Esophagus muscularis mucosa (tissue), 4 donors: Measurements from ENCODE around the gene TMTC2. TPM values are rescaled to one million over a fixed set of nuclear protein-coding genes. Genes with fewer than 3 reads are reported as not detected.

Experiments
- DNase-seq: peaks from one replicate; pipeline ENCODE4 v3.0.0-alpha.2; 2017; ENCODE audit errors: extremely low spot score
- H3K27ac ChIP-seq, 4 donors: fragments of 200-600 bp; sonication (generic); replicated peaks in 1 of 4; 1 replicate in 3 of 4; 2 replicates in 1 of 4; pipeline ENCODE4 v1.5.1; 2016 to 2019; ENCODE audit warnings: mild to moderate bottlenecking in 1 of 4
- H3K27me3 ChIP-seq, 4 donors: fragments of 200-600 bp; sonication (generic); one replicate each; pipeline versions ENCODE4 v1.5.1 to v1.6.0; 2016 to 2019
- H3K36me3 ChIP-seq, 4 donors: fragments of 200-600 bp; sonication (generic); one replicate each; pipeline ENCODE4 v1.5.1; 2016 to 2019
- H3K4me1 ChIP-seq, 4 donors: fragments of 200-600 bp; sonication (generic); one replicate each; pipeline ENCODE4 v1.5.1; 2016 to 2019
- H3K4me3 ChIP-seq, 4 donors: fragments of 200-600 bp; sonication (generic); 1 replicate in 2 of 4; 2 replicates in 2 of 4; pipeline ENCODE4 v1.5.1; 2016 to 2019; ENCODE audit warnings: mild to moderate bottlenecking in 4 of 4, moderate library complexity in 1 of 4
- H3K9me3 ChIP-seq, 4 donors: fragments of 200-600 bp; sonication (generic); 1 replicate in 3 of 4; 2 replicates in 1 of 4; pipeline ENCODE4 v1.5.1; 2016 to 2019
- CTCF ChIP-seq, 3 experiments: fragments of 200-600 bp in 2 of 3; fragments of 450-650 bp in 1 of 3; sonication (generic) in 2 of 3; IDR thresholded peaks; one replicate each; pipeline ENCODE4 v1.5.1; 2017 to 2019; ENCODE audit warnings: antibody characterized with exemption in 3 of 3, mild to moderate bottlenecking in 2 of 3, moderate library complexity in 1 of 3
- EP300 ChIP-seq: sonication (generic); formaldehyde crosslinking; IDR thresholded peaks from one replicate; pipeline ENCODE4 v1.6.1; 2017; ENCODE audit warnings: antibody characterized with exemption
- POLR2A ChIP-seq: fragments of 450-650 bp; IDR thresholded peaks from one replicate; pipeline ENCODE4 v1.6.1; 2017; ENCODE audit warnings: antibody characterized with exemption, moderate library complexity, mild to moderate bottlenecking, low read depth
- POLR2AphosphoS5 ChIP-seq, 2 donors: sonication (generic); formaldehyde crosslinking; IDR thresholded peaks; one replicate each; pipeline ENCODE4 v1.6.1; 2017; ENCODE audit warnings: antibody characterized with exemption in 2 of 2
- WGBS: methylation state at CpG from one replicate; pipeline ENCODE4 v1.1.5; 2018; 5-methylcytosine and 5-hydroxymethylcytosine counted together
- intact Hi-C: fragments of 100-400 bp; cut with DNase I; formaldehyde crosslinking; loops from one replicate; pipeline ENCODE4 v1.15.1; 2023
- total RNA-seq, 4 donors: library from RNA; depleted of rRNA; stranded (reverse); fragments of >200 nt; gene quantifications; one replicate each; pipeline versions ENCODE4 v1.1.0 to v1.2.1, GENCODE V29; 2016

TMTC2 gene
- total RNA-seq, 4 donors from 2014 or later = 4.7 to 8.7 (median 7.3) TPM

GRCh38 chr12:82740129-82741000, 53.7 kb downstream of the TMTC2 start:
- intact Hi-C loops = no loop called here
- no peaks in the 10 kb centered on the region for H3K27me3 ChIP-seq
- H3K36me3 ChIP-seq = no peaks in the 10 kb centered on the region
- no peaks in the 10 kb centered on the region for H3K9me3 ChIP-seq
- H3K4me1 ChIP-seq = no peaks in the 10 kb centered on the region
- no peak for TF ChIP-seq POLR2A
- no peak for TF ChIP-seq POLR2AphosphoS5 (IDR thresholded peaks at IDR 0.05)
- no peak for TF ChIP-seq CTCF (IDR thresholded peaks at IDR 0.05)
- no peak for TF ChIP-seq EP300
- no peak overlapping the region for H3K4me3 ChIP-seq
- no peak for DNase-seq
- 89% methylated on average over 7 of the region's 7 CpGs for WGBS
- no peak overlapping the region for H3K27ac ChIP-seq

GRCh38 chr12:82745063-82745674, 58.5 kb downstream of the TMTC2 start:
- Histone ChIP-seq H3K9me3 (no peaks in the 10 kb centered on the region), H3K27ac (no peak overlapping the region), H3K27me3 (no peaks in the 10 kb centered on the region), H3K36me3 (no peaks in the 10 kb centered on the region), H3K4me1 (peaks cover 0 to 4% (median 0%) of the 10 kb centered on the region in 4 donors), H3K4me3 (no peak overlapping the region)
- no peak for DNase-seq
- WGBS = 56% methylated on average over 4 of the region's 4 CpGs
- intact Hi-C loops = no loop called here
- no peak for TF ChIP-seq EP300
- no peak for TF ChIP-seq CTCF (IDR thresholded peaks at IDR 0.05)
- no peak for TF ChIP-seq POLR2AphosphoS5 (IDR thresholded peaks at IDR 0.05)
- no peak for TF ChIP-seq POLR2A

GRCh38 chr12:82745807-82746206, 59.1 kb downstream of the TMTC2 start:
- peaks cover 0 to 4% (median 0%) of the 10 kb centered on the region in 4 donors for H3K4me1 ChIP-seq
- no peak for TF ChIP-seq POLR2A
- TF ChIP-seq EP300 = no peak
- TF ChIP-seq CTCF (IDR thresholded peaks at IDR 0.05) = no peak
- TF ChIP-seq POLR2AphosphoS5 (IDR thresholded peaks at IDR 0.05) = no peak
- WGBS = 81% methylated on average over 4 of the region's 4 CpGs

GRCh38 chr12:82746668-82747067, 60.0 kb downstream of the TMTC2 start:
- intact Hi-C loops = no loop called here
- Histone ChIP-seq H3K36me3 (no peaks in the 10 kb centered on the region), H3K27me3 (no peaks in the 10 kb centered on the region), H3K4me1 (peaks cover 0 to 4% (median 0%) of the 10 kb centered on the region in 4 donors), H3K4me3 (no peak overlapping the region), H3K27ac (no peak overlapping the region), H3K9me3 (no peaks in the 10 kb centered on the region)
- 90% methylated on average over 2 of the region's 2 CpGs for WGBS
- no peak for DNase-seq
- TF ChIP-seq EP300 = no peak
- TF ChIP-seq POLR2A = no peak
- no peak for TF ChIP-seq POLR2AphosphoS5 (IDR thresholded peaks at IDR 0.05)
- TF ChIP-seq CTCF (IDR thresholded peaks at IDR 0.05) = no peak

More at GRCh38 chr12:82745807-82746206, 59.1 kb downstream of the TMTC2 start:
- no peaks in the 10 kb centered on the region for H3K27me3 ChIP-seq
- H3K27ac ChIP-seq = no peak overlapping the region
- no peaks in the 10 kb centered on the region for H3K36me3 ChIP-seq
- no peak overlapping the region for H3K4me3 ChIP-seq
- intact Hi-C loops = no loop called here
- H3K9me3 ChIP-seq = no peaks in the 10 kb centered on the region
- DNase-seq = no peak
